Ishikawa (cell line): ENCODE measurements around the gene MVP.

Experiments used
- CEBPB ChIP-seq: IDR thresholded peaks from 2 replicates; pipeline ENCODE4 v1.6.1; 2012
- CREB1 ChIP-seq: IDR thresholded peaks from 2 replicates; pipeline ENCODE4 v1.6.1; 2012; ENCODE audit warnings: low read depth
- EGR1 ChIP-seq: IDR thresholded peaks from 2 replicates; pipeline ENCODE4 v1.6.1; 2012
- EP300 ChIP-seq: IDR thresholded peaks from 2 replicates; pipeline ENCODE4 v1.6.1; 2012; ENCODE audit warnings: borderline replicate concordance
- FOXM1 ChIP-seq: IDR thresholded peaks from 2 replicates; pipeline ENCODE4 v1.6.1; 2012; ENCODE audit warnings: low read depth, borderline replicate concordance
- MAX ChIP-seq: IDR thresholded peaks from 2 replicates; pipeline ENCODE4 v1.6.1; 2012
- NFIC ChIP-seq: IDR thresholded peaks from 2 replicates; pipeline ENCODE4 v1.6.1; 2012
- RAD21 ChIP-seq: IDR thresholded peaks from 2 replicates; pipeline ENCODE4 v1.6.1; 2012; ENCODE audit warnings: low read depth
- REST ChIP-seq: IDR thresholded peaks from 2 replicates; pipeline ENCODE4 v1.6.1; 2012; ENCODE audit warnings: low read depth, mild to moderate bottlenecking
- TAF1 ChIP-seq: IDR thresholded peaks from 2 replicates; pipeline ENCODE4 v1.6.1; 2012; ENCODE audit warnings: low read depth, mild to moderate bottlenecking
- TCF12 ChIP-seq: IDR thresholded peaks from 2 replicates; pipeline ENCODE4 v1.6.1; 2012; ENCODE audit warnings: low read depth
- TEAD4 ChIP-seq: IDR thresholded peaks from 2 replicates; pipeline ENCODE4 v1.6.1; 2012
- USF1 ChIP-seq: IDR thresholded peaks from 2 replicates; pipeline ENCODE4 v1.6.1; 2012
- YY1 ChIP-seq: IDR thresholded peaks from 2 replicates; pipeline ENCODE4 v1.6.1; 2012; ENCODE audit warnings: low read depth
- ZBTB7A ChIP-seq: IDR thresholded peaks from 2 replicates; pipeline ENCODE4 v1.6.1; 2012; ENCODE audit warnings: low read depth

The MVP gene

GRCh38 chr16:29808219-29808900, 11.9 kb upstream of the MVP start:
- TF ChIP-seq RAD21 (no peak), ZBTB7A (no peak), CREB1 (no peak), TEAD4 (no peak), REST (no peak)

- TF ChIP-seq EGR1 (no peak), CEBPB (no peak)
Measured at GRCh38 chr16:29809031-29809747, 11.1 kb upstream of the MVP start.

GRCh38 chr16:29809850-29810698, 10.2 kb upstream of the MVP start:
- TF ChIP-seq CEBPB, result no peak
- TF ChIP-seq YY1, result no peak
- TF ChIP-seq CREB1, result no peak
- no peak for TF ChIP-seq USF1
- no peak for TF ChIP-seq RAD21
- no peak for TF ChIP-seq TAF1
- no peak for TF ChIP-seq ZBTB7A
- TF ChIP-seq EP300, result no peak
- TF ChIP-seq NFIC, result no peak
- no peak for TF ChIP-seq EGR1
- no peak for TF ChIP-seq FOXM1
- TF ChIP-seq MAX, result no peak
- TF ChIP-seq REST, result no peak

- no peak for TF ChIP-seq USF1
- no peak for TF ChIP-seq YY1
- TF ChIP-seq EGR1, result no peak
- no peak for TF ChIP-seq FOXM1
- no peak for TF ChIP-seq TAF1
- TF ChIP-seq REST, result no peak
- no peak for TF ChIP-seq CEBPB
- no peak for TF ChIP-seq ZBTB7A
- no peak for TF ChIP-seq NFIC
- TF ChIP-seq RAD21, result no peak
- no peak for TF ChIP-seq TCF12
- no peak for TF ChIP-seq EP300
- TF ChIP-seq TEAD4, result no peak
- TF ChIP-seq MAX, result no peak
Measured at GRCh38 chr16:29810699-29811169, 9.5 kb upstream of the MVP start.
